Lower leg skin (tissue), 4 donors: ENCODE measurements around the gene PPP2R5E. TPM values are rescaled to one million over a fixed set of nuclear protein-coding genes. Genes with fewer than 3 reads are reported as not detected.

Experiments
- DNase-seq, 2 donors: peaks; one replicate each; pipeline ENCODE4 v3.0.0-alpha.2; 2019; ENCODE audit warnings: low spot score in 2 of 2
- H3K4me3 ChIP-seq: fragments of 200-600 bp; sonication (generic); 2 replicates; pipeline ENCODE4 v1.5.1; 2017; ENCODE audit warnings: mild to moderate bottlenecking, low read depth; ENCODE audit not compliant: poor library complexity, severe bottlenecking
- POLR2A ChIP-seq, 2 donors: fragments of 450-650 bp; IDR thresholded peaks; one replicate each; pipeline ENCODE4 v1.6.1; 2016 to 2017; ENCODE audit warnings: antibody characterized with exemption in 2 of 2, mild to moderate bottlenecking in 1 of 2, moderate library complexity in 1 of 2
- WGBS, 2 donors: methylation state at CpG; one replicate each; pipeline ENCODE4 v1.1.5; 2018; 5-methylcytosine and 5-hydroxymethylcytosine counted together
- intact Hi-C: fragments of 100-400 bp; cut with DNase I; formaldehyde crosslinking; loops from one replicate; pipeline ENCODE4 v1.15.0; 2023; ENCODE audit warnings: low total_unique reads
- total RNA-seq, 4 donors: library from RNA; depleted of rRNA; stranded (reverse); fragments of >200 nt; gene quantifications; one replicate each; pipeline ENCODE4 v1.1.0, GENCODE V29; 2016
- TF ChIP-seq, protein P1 (sequence below), 3 donors: fragments of 450-650 bp; IDR thresholded peaks; one replicate each; pipeline ENCODE4 v1.5.1; 2016; ENCODE audit warnings: antibody characterized with exemption in 3 of 3, mild to moderate bottlenecking in 3 of 3, moderate library complexity in 2 of 3

Gene PPP2R5E
- total RNA-seq, 4 donors from 2014 or later = 15.0 to 22.5 (median 18.2) TPM

DNA sequence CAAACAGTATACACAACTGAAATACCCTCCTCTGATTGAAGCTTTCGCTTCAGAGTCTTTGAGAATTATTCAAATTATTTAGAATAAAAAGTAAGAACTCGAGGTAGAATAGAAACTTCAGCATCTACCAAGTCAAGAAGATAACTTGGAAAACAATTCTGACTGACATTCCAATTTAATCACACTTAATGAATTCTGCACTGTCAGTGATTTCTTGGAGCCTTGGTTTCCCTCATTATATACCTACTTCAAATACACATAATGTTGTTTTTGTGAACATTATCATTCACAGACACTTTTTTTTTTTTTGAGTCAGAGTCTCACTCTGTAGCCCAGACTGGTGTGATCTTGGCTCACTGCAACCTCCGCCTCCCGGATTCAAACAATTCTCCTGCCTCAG lies 27.9 kb downstream of the PPP2R5E start:
- TF ChIP-seq, protein P1, sequence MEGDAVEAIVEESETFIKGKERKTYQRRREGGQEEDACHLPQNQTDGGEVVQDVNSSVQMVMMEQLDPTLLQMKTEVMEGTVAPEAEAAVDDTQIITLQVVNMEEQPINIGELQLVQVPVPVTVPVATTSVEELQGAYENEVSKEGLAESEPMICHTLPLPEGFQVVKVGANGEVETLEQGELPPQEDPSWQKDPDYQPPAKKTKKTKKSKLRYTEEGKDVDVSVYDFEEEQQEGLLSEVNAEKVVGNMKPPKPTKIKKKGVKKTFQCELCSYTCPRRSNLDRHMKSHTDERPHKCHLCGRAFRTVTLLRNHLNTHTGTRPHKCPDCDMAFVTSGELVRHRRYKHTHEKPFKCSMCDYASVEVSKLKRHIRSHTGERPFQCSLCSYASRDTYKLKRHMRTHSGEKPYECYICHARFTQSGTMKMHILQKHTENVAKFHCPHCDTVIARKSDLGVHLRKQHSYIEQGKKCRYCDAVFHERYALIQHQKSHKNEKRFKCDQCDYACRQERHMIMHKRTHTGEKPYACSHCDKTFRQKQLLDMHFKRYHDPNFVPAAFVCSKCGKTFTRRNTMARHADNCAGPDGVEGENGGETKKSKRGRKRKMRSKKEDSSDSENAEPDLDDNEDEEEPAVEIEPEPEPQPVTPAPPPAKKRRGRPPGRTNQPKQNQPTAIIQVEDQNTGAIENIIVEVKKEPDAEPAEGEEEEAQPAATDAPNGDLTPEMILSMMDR (IDR thresholded peaks at IDR 0.05) = no peak
- TF ChIP-seq POLR2A (IDR thresholded peaks at IDR 0.05) = no peak
- WGBS, 2 donors = 78 to 98% methylated on average over 4 of the region's 4 CpGs

DNA sequence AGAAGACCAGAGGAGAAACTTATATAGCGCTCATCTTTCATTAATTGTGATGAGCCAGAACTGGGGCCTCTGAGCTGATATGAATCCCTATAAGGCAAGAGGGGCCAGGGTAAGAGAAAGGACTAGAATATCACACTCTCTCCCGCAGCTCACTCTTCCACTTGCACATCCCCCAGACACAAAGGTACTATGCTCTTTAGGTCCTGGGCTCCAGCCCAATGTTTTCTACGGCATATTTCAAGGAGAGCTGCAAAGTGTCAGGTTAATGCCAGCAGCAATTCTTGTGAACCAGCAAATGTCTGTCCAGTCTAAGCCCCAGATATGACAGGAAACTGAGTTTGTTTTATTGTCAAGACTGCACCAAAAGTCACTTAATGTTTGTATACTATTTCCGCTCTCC lies 29.4 kb downstream of the PPP2R5E start:
- 74 to 75% methylated on average over 4 of the region's 4 CpGs for WGBS, 2 donors

More for the DNA sequence above, 27.9 kb downstream of the PPP2R5E start:
- no peak overlapping the region for H3K4me3 ChIP-seq
- DNase-seq = no peak
- intact Hi-C loops = no loop called here

DNA sequence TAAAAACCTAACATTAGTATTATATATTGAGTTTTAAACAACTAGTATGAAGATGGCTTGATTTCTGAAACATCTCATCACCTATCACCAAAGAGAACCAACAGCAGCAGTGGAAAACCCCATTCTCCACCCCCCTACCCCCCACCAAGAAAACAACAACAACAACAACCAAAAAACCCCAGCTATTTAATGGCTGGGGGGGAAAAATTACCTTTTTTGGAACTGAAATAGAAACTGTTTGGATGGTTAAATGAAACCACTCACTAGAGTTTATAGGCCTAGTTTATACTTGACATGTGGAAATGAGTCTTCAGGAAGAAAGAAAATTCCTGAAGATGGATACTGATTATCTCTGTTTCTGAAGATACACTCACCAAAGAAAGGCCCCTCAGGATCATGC lies 30.3 kb downstream of the PPP2R5E start:
- intact Hi-C loops = no loop called here
- TF ChIP-seq, protein P1 (IDR thresholded peaks at IDR 0.05) = no peak
- no peak for TF ChIP-seq POLR2A (IDR thresholded peaks at IDR 0.05)
- H3K4me3 ChIP-seq = no peak overlapping the region
- no peak for DNase-seq

More for the DNA sequence above, 29.4 kb downstream of the PPP2R5E start:
- intact Hi-C loops = no loop called here
- no peak for DNase-seq
- TF ChIP-seq, protein P1 (IDR thresholded peaks at IDR 0.05) = no peak
- no peak for TF ChIP-seq POLR2A (IDR thresholded peaks at IDR 0.05)
- no peak overlapping the region for H3K4me3 ChIP-seq

DNA sequence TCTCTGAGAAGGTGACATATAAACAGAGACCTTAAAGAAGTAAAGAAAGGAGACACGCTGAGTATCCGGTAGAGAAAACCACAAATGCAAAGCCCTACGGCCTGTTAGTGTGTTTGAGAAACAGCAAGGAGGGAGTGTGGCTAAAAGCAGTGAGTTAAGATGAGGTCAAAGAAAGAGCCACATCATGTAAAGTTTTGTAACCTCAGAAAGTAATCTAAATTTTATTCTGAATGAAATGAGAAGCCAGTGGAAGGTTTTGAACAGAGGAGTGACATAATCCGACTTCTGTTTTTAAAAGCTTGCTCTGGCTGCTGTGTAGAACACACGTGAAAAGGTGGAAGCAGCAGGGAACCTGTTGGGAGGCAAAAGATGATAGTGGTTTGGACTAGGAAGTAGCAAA lies 32.6 kb downstream of the PPP2R5E start:
- 82 to 83% methylated on average over 5 of the region's 5 CpGs for WGBS, 2 donors
- no peak for TF ChIP-seq POLR2A (IDR thresholded peaks at IDR 0.05)
- TF ChIP-seq, protein P1 (IDR thresholded peaks at IDR 0.05) = no peak
- DNase-seq = no peak
- intact Hi-C loops = no loop called here
- H3K4me3 ChIP-seq = no peak overlapping the region

DNA sequence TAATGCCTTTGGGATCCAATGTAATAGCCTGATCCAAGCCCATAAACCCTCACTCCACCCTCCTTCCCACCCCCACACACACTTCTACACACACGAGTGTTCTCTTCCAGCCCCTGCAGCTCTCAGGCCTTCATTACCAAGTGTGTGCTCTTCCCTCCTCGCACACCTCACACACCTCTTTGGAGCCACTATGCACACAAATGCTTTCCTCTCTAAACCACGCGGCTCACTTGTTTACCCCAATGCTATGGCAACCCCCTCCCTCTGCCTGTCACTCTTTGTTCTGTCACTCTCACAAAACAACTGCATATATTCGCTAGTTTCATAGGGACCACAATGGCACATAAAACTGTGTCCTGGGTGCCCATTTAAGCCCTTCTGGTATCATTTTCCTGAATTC lies 35.1 kb downstream of the PPP2R5E start:
- no peak for TF ChIP-seq POLR2A (IDR thresholded peaks at IDR 0.05)
- TF ChIP-seq, protein P1 (IDR thresholded peaks at IDR 0.05) = no peak
- intact Hi-C loops = no loop called here
- WGBS, 2 donors = 83 to 88% methylated on average over 5 of the region's 5 CpGs
- no peak overlapping the region for H3K4me3 ChIP-seq
- no peak for DNase-seq

DNA sequence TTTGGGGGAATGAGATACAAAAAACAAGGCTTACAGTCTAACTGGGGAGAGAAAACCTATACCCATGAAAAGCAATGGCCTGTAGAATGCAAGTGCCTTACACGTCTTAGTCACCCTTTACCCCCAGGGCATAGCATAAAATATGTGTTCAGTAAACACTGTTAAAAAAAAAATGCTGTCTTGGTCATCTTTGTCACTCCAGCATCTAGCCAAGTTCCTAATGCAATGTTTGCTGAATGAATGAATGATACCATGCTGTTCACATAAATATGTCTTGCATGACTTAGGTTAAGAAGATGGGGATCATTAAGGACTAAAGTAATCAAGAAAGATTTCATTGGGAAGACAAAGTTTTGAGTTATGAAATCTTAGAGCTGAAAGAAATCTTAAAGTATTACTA lies 38.5 kb downstream of the PPP2R5E start:
- 53 to 59% methylated on average over 1 of the region's 1 CpG for WGBS, 2 donors
- H3K4me3 ChIP-seq = no peak overlapping the region
- intact Hi-C loops = no loop called here
- TF ChIP-seq, protein P1 (IDR thresholded peaks at IDR 0.05) = no peak
- TF ChIP-seq POLR2A (IDR thresholded peaks at IDR 0.05) = no peak
- no peak for DNase-seq
